ENCODE results near the gene LYRM1. TPM values are rescaled to one million over a fixed set of nuclear protein-coding genes. Genes with fewer than 3 reads are reported as not detected.

The LYRM1 gene
- total RNA-seq, 1 donor from 2014 or later, result 15.1 TPM

Other genes starting within 250 kb of the LYRM1 start
- 0.64 TPM for gene ACSM1, start 203.1 kb upstream of the LYRM1 start, total RNA-seq
- 15.1 TPM for gene THUMPD1, start 159.0 kb upstream of the LYRM1 start, total RNA-seq
- gene ACSM3, start 136.8 kb upstream of the LYRM1 start, total RNA-seq, result 1.5 TPM
- gene ERI2, start 94.3 kb upstream of the LYRM1 start, total RNA-seq, result 15.4 TPM
- 2.5 TPM for gene REXO5, start 94.2 kb upstream of the LYRM1 start, total RNA-seq
- gene DCUN1D3, start 413 bp upstream of the LYRM1 start, total RNA-seq, result 17.1 TPM